ENCODE data around the gene SMIM10L1.

SMIM10L1 gene

DNA sequence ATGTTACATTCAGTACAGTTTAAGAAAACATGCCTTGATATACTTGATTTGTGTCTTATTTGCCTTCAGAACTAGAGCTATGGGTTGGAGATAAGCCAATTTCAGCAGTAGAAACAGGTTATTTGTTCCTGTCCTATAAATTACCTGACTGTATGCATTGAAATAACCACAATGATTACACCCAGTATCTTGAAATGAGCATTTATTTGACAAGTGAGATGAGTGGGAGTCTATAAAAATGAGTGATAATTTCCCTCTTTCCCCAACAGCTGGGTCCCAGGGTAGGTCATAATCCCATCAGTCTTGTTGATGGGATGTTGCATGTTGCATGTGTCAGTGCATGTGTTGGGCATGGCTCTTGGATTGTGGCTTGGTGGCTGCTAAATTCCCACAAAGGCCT lies 12.0 kb downstream of the SMIM10L1 start:
- in situ Hi-C loops (cut with HindIII; ENCODE audit: low sequenced_read_pairs), result no loop called here

- in situ Hi-C loops (cut with HindIII; ENCODE audit: low sequenced_read_pairs), result no loop called here
Measured at GRCh38 chr12:11186837-11187236, 15.8 kb downstream of the SMIM10L1 start, which contains the start of gene TAS2R42. Gene TAS2R42 (minus strand): TSS chr12:11186937. CDS start chr12:11186937, 0 bp downstream.

GRCh38 chr12:11202811-11203210 lies 31.8 kb downstream of the SMIM10L1 start:
- in situ Hi-C loops (cut with HindIII; ENCODE audit: low sequenced_read_pairs), result no loop called here

GRCh38 chr12:11204173-11204572 lies 33.2 kb downstream of the SMIM10L1 start:
- in situ Hi-C loops (cut with HindIII; ENCODE audit: low sequenced_read_pairs), result no loop called here

DNA sequence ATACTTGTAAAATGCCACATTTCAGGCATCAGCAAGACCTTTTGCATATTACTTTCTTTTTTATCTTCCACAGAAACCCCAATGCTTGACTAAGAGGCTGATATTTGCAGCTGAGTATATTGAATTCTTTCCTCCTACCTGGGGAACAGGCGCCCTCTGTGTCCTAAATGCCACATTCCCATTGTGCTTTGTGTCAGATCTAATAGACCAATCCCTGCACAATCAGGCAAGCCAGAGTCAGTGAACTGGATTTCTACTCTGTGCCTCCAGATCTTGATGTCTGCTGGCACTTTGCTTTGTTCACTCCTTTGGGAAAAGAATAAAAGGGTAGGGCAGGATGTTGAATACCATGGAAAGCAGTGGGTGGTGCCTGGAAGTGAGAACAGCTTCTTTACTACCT lies 38.1 kb downstream of the SMIM10L1 start:
- in situ Hi-C loops (cut with HindIII; ENCODE audit: low sequenced_read_pairs), result no loop called here

Data from endothelial cell of hepatic sinusoid (primary cell).